Hematopoietic multipotent progenitor cell treated with erythropoietin and hydrocortisone succinate and interleukin-3 and kit ligand, for 17 days (in vitro differentiated cells): ENCODE measurements around the gene HCN4.
"Not testable (repeated sequence)": the region's sequence is repeated elsewhere in the genome, so short reads cannot be mapped to it uniquely, and the experiment has no call there.

Experiments used
- DNase-seq: peaks from one replicate; pipeline ENCODE4 v3.0.0-alpha.2; 2015; ENCODE audit warnings: low spot score

Gene HCN4

DNA sequence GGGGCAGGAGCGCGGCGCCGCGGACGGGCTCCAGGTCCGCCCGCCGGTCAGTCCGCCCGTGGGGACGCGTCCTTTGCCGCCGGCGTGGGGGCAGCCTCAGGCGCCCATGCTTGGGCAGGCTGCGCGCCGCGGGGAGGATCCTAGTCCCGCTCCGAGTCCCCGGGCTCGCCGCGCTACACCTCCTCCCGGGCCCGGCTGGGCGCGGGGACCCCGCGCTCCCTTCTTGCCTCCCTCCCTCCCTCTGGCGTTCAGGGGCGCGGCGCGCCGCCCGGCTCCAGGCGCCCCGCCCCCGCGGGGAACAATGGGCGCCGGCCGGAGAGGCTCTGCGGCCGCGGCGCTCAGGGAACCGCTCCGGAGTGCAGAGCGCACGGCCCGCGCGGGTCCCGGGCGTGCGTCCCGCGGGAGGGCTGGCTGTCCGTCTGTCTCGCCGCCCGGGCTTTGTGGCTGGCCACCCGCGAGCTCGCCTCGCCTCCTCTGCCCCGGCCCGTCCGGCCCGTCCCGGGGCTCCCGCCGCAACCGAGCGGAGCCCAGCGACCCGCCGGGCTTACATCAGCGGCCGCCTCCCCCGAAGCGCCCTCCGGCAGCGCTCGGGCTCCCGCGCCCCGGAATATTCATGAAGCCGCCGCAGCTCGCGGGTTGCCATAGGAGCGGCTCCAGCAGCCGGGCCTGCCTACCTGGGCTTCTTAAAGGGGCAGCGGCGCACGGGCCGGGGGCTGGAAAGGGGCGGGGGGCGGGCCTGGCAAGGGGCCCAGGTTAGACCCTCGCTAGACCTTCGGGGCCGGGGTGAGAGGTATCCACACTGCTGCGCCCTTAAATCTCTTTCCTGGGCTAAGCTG is at the start of gene HCN4:
TSS of gene HCN4 (minus strand) at position 658 of the 836 bp plus-strand sequence. CDS start 688 bp downstream, outside the sequence.
- DNase-seq: no peak

DNA sequence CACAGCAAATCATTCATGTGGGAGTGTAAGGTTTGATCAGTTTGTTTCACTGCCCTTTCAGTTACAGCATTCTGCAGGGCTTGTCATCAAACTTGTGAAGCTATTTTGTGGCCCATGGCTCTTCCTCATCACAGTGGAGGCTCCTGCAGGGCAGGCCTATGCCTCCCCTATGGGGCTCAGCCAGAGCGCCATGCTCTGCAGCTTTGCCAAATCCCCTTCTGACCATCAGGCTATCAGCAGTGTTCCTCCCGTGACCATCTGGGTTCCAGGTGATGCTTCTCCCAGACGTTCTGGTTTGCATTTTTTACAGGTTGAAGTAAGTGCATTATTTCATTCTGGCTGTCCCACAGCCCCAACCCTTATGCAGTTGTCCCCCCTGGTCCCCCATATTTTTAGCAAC is 46.1 kb upstream of the HCN4 start:
- DNase-seq: no peak

DNA sequence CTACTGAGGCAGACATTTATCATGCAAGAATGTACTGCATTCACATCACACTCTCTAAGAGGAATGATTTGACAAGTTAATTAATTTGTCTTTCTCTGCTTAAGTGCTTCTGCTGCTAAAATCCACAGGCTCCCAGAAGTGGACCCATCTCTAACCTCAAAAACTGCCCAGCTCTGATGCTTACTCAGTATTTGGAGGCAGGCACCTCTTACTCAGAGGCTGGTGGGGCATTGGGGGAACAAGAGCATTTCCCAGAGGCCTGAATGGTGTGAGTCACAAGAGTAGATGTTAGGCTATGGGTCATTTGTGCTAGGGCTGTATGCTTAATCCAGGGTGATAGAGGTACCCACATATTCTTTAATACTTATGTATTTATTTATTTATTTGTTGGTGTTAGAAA is 34.4 kb upstream of the HCN4 start:
- no peak for DNase-seq

DNA sequence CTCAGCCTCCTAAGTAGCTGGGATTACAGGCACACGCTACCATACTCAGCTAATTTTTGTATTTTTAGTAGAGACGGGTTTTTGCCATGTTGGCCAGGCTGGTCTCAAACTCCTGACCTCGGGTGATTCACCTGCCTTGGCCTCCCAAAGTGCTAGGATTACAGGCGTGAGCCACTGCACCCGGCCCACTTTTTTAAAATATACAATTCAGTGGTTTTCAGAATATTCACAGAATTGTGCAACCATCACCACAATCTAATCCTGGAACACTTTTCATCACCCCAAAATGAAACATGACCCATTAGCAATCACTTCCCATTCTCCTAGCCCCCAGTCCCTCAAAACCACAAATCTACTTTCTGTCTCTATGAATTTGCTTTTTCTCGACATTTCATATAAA is 31.5 kb upstream of the HCN4 start:
- not testable (repeated sequence) for DNase-seq

DNA sequence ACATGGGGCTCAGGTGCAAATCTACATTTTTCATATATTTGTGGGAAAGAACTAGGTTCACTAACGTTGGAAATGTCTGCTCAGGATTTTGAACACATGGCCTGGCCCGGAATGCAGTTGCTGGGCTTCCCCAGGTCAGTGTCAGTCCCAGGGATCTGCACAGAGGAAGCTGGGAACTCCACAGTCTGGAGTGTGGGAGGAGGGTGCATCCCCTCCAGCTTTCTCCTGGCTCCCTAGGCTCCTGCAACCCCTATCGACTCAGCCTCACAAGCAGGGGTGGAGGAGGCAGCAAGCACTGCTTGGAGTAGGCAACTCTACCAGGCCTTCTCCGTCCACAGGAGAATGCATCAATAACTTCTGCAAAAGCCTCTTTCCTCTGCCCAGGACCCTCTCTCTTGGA is 30.1 kb upstream of the HCN4 start:
- DNase-seq: no peak

DNA sequence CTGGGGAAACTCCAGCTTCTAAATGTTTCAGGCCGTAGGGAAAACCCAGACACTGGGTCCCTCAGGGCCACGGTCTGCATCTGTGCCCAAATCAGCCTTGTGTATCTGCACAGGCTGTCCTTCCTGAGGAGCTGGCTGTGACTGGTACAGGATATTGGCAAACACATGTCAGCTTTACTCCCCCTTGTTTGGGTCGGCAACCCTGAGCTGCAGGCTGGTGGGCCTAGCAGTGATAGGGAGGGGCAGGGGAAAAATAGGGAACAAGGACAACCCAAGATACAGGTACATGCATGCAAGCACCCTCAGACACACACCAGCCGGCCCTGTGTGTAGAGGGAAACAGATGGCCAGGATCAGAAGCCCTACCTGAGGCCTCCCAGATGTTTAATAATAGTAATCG is 28.7 kb upstream of the HCN4 start:
- DNase-seq: no peak

DNA sequence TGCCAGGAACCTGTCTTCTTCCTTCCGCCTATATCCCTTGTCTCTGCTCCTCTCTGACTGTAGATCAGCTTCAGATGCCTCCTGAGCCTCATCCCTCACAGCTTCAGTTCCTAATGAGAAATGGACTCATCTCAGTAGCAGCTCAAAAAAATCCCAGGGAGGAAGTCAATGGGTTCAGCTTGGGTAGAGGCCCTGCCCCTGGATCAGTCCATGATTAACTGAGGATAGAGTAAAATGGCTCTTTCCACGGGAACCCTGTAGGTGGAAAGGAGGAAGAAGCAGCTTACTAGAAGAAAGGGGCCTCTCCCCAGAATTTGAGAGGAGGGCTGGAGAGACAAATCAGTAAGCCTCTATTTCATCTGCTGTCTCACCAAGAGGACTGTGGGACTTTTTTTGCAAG is 26.9 kb upstream of the HCN4 start:
- no peak for DNase-seq

DNA sequence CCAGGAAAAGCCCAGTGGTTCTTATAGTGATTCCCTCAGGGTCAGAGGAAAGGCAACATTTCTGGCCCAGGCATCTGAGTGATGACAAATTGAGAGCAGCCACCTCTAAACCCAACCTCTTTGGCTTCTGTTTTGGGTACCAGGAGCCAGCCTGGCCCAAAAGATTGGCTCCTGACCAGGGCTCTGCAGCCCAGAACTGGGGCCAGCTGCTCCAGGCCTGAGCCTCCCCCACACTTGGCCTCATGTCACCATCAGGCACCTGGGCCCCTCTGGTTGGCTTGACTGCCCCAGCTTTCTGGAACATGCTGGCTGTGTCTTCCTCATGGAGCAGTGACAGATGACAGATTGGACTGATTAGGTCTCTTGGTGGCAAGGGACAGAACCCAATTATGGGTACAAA is 26.0 kb upstream of the HCN4 start:
- DNase-seq: no peak

DNA sequence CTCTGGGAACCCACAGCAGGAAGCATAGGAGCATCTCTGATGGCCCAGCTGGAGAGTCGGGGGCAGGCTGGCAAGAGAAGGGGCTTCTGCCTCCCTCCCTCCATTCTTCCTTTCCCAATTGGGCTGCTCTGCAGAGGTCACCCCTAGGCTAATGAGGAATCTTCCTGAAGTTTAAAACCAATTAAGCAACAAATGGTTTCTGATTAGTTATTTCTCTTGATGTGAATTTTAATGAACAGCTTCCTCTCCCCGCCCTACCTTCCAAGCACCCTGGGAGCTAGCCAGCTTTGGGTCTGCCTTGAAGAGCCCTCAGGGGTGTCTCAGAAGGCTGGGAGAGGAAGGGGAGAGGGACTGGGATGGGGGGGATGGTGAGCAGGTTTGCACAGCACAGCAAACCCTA is 24.6 kb upstream of the HCN4 start:
- no peak for DNase-seq

DNA sequence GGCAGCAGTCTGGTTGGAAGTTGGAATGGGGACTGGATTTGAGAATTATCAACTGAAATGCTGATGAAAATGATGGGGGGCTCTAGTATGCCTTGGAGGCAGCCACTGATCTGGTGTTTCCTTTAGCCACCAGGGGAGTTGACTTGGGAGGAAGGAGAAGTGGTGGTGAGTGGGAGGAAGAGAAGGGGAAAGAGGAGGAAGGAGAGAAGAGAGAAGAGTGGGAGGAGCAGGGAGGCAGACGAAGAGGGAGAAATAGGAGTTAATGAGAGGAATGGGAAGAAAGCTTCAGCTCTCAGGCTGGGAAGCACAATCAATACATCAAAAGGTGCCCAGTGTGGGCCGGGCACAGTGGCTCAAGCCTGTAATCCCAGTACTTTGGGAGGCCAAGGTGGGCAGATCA is 23.3 kb upstream of the HCN4 start:
- DNase-seq: no peak

DNA sequence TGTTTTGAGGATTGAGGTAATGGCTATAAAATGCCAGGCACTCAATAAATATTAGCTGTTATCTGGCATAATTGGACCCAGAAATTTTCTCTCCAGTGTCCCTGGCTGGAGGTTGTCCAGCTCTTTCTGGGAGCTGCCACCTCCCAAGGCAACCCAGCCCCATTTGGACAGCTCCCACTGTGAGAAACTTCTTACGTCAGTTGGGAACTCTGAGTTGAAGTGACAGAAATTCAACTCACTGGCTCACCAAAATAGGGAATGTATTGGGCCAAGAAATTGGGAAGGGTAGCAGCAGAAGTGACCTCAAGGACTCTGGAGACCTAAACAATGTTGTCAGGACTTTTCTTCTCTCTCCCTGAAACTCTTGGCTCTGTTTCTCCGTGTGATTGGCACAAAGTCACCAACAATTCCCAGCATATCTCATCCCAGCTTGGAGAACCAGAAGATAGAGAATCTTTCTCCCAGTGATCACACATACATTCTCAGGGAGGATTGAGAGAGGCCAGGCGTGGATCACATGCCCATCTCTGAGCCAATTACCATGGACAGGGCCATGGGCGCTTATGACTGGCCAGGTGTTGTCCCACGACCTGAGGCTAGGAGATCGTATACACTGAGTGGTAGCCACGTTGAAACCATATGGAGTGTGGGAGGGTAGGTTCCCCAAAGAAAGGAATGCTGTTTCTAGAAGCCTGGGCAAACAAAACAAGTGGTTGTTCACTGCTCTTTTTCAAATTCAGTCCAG is 22.5 kb upstream of the HCN4 start:
- DNase-seq: no peak

DNA sequence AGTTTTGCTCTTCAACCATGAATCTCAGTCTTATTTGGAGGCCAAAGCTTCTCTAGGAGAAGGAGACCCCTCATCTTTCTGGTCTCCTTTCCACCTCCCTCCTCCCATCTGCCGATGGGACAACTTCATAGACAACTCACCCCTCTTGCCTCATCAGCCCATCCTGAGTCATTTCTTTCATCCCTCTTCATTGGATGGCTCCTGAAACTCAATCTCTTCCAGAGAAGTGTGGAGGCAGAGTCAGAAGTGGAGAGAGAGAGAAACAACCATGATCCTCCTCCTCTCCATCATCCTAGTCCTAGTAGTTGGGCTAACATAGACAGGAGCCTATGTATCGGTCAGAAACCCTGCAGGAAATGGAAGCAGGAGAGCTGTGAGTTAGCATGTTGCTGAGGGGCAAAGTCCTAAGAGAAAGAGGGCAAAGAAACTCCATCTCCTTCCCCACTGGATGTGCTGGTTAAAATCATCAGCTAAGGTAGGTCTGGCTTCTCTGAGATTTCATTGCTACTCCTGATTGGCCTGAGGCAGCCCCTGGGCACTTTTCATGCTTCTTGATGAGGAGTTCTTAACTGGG is 21.3 kb upstream of the HCN4 start:
- no peak for DNase-seq

DNA sequence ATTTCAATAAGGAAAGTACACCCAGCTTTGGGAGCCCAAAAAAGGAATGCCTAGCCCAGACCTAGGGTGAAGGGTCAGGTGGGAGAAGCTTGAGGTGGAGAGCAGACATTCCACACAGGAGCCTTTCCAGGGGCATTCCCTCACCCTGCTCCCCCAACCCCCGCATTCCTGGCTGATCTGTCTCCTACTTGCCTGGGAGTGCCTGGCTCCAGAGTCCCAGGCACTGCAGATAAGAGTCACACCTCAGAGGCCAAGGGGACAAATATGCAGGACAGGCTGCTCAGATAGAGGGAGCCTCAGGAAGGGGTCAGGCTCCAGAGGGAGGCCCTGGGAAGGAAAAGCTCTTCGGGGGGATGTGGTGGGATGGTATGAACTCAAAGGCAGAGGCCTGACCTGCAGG is 20.8 kb upstream of the HCN4 start:
- no peak for DNase-seq

DNA sequence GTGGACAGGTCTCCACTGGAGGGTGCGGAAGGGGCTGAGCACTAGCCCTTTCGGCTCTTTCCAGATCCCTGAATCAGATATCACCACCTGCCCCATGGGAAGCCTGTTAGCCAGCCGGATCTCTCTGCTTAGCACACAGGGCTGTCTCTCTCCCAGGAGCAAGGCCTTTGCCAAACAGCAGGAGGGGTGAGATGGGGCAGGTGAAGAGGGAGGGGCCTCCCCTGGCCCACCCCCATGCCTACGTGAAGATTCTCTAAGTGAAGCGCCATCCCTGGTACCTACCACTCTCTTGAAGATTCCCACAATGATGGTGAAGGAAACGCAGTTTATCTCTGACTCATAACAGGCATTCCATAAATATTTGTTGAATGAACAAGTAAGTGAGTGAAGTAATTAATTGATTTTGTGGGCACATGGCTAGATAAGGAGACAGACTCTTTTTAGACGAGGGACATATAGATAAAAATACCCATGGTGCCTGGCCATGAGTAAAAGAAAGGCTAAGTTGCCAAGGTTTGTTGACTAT is 19.6 kb upstream of the HCN4 start:
- no peak for DNase-seq

DNA sequence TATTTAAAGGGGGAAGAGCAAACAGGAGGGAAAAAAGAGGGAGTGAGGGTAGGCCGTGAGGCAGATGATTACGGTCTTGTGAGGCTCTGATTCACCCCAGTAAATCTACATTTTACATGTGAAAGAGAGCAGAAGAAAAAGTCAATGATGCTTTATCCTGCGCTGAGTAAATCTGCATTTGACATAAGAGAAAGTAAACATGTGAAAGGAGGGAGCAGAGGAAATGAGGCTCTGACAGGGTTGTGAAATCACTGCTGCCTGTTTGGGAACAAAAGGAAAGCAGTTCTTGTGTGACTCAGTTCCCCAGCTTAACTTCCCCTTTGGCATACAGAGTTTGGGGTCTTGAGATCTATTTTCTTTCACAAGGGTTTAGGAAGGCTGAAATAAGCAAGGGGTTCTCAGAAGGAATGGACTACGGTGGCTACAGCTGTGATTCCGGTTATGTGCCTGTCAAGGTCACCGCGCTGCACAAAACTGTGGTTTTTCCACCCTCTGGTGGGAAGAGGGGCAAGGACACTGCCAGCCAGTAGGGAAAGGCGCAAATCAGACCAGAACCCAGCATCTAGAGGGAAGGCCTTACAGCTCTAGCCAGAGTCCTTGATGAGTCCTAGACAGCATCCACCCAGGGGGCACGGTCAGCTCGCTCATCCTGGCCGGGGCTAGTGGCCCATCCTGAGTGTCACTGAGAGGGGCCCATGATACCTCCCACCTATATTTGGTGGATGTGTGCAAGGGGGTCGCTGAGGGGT is 18.9 kb upstream of the HCN4 start:
- no peak for DNase-seq

DNA sequence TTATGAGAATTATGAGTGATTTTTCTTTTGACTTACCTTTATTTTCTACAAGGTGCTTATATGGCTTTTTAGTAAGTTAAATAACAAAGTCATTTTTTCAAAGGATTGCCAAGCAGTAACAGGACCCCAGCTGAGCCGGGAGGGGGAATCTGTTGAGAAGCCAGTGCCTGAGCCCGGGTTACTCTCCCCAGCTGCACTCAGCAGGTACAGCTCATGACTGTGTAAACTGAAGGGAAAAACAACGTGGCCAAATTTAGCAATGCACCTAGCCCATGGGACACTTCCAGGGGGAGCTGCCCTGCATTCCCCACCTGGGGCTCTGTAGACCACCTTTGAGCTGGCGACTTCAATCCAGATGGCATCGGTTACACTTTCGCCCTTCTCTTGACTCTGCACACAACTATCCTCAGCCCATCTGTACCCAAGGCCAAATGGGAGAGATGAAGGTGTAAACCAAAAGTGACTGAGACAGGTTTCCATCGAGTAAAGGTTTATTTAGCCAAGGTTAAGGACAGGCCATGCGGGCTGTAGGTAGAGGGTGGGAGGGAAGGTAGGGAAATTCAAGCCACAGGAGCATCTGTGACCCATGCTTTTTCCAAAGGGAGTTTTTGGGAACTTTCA is 18.2 kb upstream of the HCN4 start:
- DNase-seq: no peak

DNA sequence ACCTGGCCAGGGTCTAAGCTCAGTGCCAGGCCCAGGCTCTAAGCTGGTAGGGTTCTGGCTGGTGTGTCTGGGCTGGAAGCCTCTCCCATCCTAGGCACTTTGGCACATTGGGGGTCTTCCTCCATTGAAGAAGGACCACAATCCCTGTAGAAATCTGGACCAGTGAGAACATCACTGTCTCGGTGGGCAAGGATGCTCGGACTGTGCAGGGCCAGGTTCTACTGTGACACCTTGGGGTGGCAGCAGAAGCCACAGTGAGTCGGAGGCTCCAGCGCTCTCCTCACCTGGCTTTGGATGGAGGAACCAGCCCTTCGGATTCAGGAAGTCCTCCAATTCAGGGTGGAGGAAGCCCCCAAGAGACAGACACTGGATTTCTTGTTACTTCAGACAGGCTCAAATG is 17.5 kb upstream of the HCN4 start:
- no peak for DNase-seq

DNA sequence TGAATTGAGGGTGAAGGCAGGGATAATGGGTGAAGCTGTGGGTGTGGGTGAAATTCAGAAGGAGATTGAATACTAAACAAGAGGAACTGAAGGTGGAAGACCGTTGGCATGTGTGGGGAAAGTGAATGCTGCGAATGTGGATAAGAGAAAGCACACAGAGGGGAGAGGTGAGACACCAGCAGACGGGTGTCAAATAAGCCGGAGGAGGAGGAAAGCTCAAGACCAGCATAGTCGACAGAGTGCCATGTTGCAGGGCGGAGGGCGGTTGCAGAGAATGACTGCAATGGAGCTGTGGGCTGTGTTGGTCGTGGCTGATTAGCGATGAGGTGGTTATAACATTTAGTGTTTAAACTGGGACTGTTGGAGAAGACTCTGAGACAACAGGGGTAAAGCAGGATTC is 16.4 kb upstream of the HCN4 start:
- DNase-seq: no peak

DNA sequence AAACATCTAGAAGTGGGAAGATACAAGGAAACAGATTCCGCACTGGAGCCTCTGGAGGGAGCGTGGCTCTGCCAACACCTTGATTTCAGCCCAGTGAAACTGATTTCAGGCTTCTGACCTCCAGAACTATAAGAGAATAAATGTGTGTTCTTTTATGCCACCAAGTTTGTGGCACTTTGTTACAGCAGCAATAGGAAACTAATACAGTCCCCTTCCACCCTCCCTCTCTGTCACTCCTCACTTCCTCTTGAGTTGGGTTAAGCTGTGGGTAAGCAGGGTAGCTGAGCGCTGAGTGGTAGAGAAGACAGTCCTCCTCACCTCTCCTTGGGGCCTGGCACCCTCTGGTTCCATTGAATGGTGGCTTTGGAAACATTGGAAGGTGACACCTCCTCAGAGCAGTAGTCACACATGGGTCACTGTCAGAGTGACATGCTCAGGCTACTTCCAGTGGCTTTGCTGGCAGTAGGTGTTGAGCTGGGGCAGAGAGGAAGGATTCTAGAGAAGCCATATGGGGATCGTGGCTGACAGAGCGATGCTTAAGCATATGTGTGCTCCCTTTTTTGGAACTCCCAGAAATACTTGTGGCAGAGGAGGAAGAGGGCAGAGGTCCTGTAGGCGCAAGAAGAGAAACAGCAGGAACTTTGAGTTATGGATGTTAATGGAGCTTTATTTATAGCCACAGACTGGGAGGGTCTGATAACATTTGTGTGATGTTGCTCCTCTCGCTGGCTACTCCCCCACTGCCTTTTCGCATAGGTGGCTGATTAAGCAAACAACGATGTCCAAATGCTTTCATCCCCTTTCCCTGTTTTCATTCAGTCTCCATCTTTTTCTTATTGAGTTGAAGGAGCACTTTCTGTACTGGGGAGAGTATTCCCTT is 14.8 kb upstream of the HCN4 start:
- DNase-seq: no peak

DNA sequence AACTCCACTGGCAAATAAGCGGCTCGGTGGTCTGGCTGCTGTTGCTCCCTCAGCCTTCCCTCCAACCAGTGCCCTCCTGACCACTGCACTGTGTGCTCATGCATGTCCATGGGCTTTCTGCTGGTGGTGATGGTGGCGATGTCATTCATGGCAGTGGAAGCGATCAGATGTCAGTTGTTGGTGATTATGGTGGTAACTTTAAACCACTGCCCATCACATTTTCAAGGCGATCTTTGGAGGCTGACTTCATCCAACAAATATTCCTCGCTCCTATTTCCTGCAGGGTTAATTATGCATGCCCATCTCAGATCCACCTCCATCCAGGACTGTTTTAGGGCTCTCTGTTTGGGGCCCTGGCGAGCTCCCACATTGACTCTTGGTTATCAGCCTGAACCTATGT is 13.4 kb upstream of the HCN4 start:
- DNase-seq: no peak

DNA sequence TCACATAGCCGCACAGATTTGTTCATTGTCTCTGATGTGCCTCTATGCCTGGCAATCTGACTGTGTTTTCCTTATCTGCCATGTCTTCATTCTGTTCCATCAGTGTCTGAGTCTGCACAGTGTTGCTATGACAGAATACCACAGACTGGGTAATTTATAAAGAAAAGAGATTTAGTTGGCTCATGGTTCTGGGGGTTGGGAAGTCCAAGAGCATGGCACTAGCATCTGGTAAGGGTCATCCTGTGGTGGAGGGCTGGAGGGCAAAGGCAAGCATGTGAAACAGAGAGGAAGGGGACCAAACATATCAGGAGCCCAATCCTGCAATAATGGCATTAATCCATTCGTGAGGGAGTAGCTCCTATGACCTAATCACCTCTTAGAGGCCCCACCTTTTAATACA is 11.9 kb upstream of the HCN4 start:
- no peak for DNase-seq
